ENCODE measurements around the gene NEGR1. TPM values are rescaled to one million over a fixed set of nuclear protein-coding genes. Genes with fewer than 3 reads are reported as not detected.

Gene NEGR1
- total RNA-seq, 1 experiment from 2014 or later, result 4.1 TPM

- CTCF ChIA-PET, result interaction anchor here (1.6 kb wide), 1 partner anchor 242 kb away, joined by 8 read pairs; no protein-coding TSS in a partner anchor
- BruUV-seq (replicated peaks), result no TSS peak
These were observed 843.7 kb downstream of the NEGR1 start for GRCh38 chr1:71438626-71439025.

GRCh38 chr1:71435951-71436350 lies 846.4 kb downstream of the NEGR1 start:
- Mint-ChIP-seq H3K4me1 (ENCODE audit: insufficient read depth, unreplicated experiment) (no peaks in the 10 kb centered on the region), H3K27ac (ENCODE audit: low read depth, unreplicated experiment) (no peak overlapping the region), H3K4me3 (ENCODE audit: unreplicated experiment) (no peak overlapping the region), H3K36me3 (ENCODE audit: insufficient read depth, unreplicated experiment) (no peaks in the 10 kb centered on the region), H3K9me3 (ENCODE audit: unreplicated experiment) (peaks cover 7% of the 10 kb centered on the region), H3K27me3 (ENCODE audit: insufficient read depth, unreplicated experiment) (no peaks in the 10 kb centered on the region)
- no peak for TF ChIP-seq CTCF (IDR thresholded peaks at IDR 0.05; ENCODE audit: unreplicated experiment)
- CTCF ChIA-PET, result interaction anchor here (0.6 kb wide), 1 partner anchor 18 kb away, joined by 4 read pairs; no protein-coding TSS in a partner anchor
- no TSS peak for BruUV-seq (replicated peaks)
- POLR2A ChIA-PET, result no interaction called here
- intact Hi-C loops (cut with micrococcal nuclease), result no loop called here
- no peak for DNase-seq (ENCODE audit: unreplicated experiment)

More at GRCh38 chr1:71438626-71439025, 843.7 kb downstream of the NEGR1 start:
- H3K36me3 Mint-ChIP-seq (ENCODE audit: insufficient read depth, unreplicated experiment), result no peaks in the 10 kb centered on the region
- POLR2A ChIA-PET, result interaction anchor here (0.7 kb wide), 1 partner anchor 100 kb away, joined by 4 read pairs; no protein-coding TSS in a partner anchor
- no peak overlapping the region for H3K4me3 Mint-ChIP-seq (ENCODE audit: unreplicated experiment)
- no peak for TF ChIP-seq CTCF (IDR thresholded peaks at IDR 0.05; ENCODE audit: unreplicated experiment)
- DNase-seq (ENCODE audit: unreplicated experiment), result no peak
- H3K27me3 Mint-ChIP-seq (ENCODE audit: insufficient read depth, unreplicated experiment), result no peaks in the 10 kb centered on the region
- H3K27ac Mint-ChIP-seq (ENCODE audit: low read depth, unreplicated experiment), result no peak overlapping the region
- intact Hi-C loops (cut with micrococcal nuclease), result no loop called here
- no peaks in the 10 kb centered on the region for H3K4me1 Mint-ChIP-seq (ENCODE audit: insufficient read depth, unreplicated experiment)
- peaks cover under 1% of the 10 kb centered on the region for H3K9me3 Mint-ChIP-seq (ENCODE audit: unreplicated experiment)

GRCh38 chr1:71434240-71434639 lies 848.1 kb downstream of the NEGR1 start:
- Mint-ChIP-seq H3K4me1 (ENCODE audit: insufficient read depth, unreplicated experiment) (no peaks in the 10 kb centered on the region), H3K27me3 (ENCODE audit: insufficient read depth, unreplicated experiment) (no peaks in the 10 kb centered on the region), H3K27ac (ENCODE audit: low read depth, unreplicated experiment) (no peak overlapping the region), H3K9me3 (ENCODE audit: unreplicated experiment) (peaks cover 7% of the 10 kb centered on the region), H3K4me3 (ENCODE audit: unreplicated experiment) (no peak overlapping the region), H3K36me3 (ENCODE audit: insufficient read depth, unreplicated experiment) (no peaks in the 10 kb centered on the region)
- TF ChIP-seq CTCF (IDR thresholded peaks at IDR 0.05; ENCODE audit: unreplicated experiment), result no peak
- BruUV-seq (replicated peaks), result no TSS peak
- intact Hi-C loops (cut with micrococcal nuclease), result no loop called here
- CTCF ChIA-PET, result interaction anchor here (1.0 kb wide), 1 partner anchor 237 kb away, joined by 3 read pairs; no protein-coding TSS in a partner anchor
- POLR2A ChIA-PET, result no interaction called here
- no peak for DNase-seq (ENCODE audit: unreplicated experiment)

- ChIA-PET CTCF (no interaction called here), POLR2A (no interaction called here)
- H3K4me3 Mint-ChIP-seq (ENCODE audit: unreplicated experiment), result no peak overlapping the region
- no TSS peak for BruUV-seq (replicated peaks)
- no peaks in the 10 kb centered on the region for H3K36me3 Mint-ChIP-seq (ENCODE audit: insufficient read depth, unreplicated experiment)
- peaks cover under 1% of the 10 kb centered on the region for H3K9me3 Mint-ChIP-seq (ENCODE audit: unreplicated experiment)
- no peaks in the 10 kb centered on the region for H3K4me1 Mint-ChIP-seq (ENCODE audit: insufficient read depth, unreplicated experiment)
- TF ChIP-seq CTCF (IDR thresholded peaks at IDR 0.05; ENCODE audit: unreplicated experiment), result no peak
- no peak overlapping the region for H3K27ac Mint-ChIP-seq (ENCODE audit: low read depth, unreplicated experiment)
- no peaks in the 10 kb centered on the region for H3K27me3 Mint-ChIP-seq (ENCODE audit: insufficient read depth, unreplicated experiment)
- intact Hi-C loops (cut with micrococcal nuclease), result no loop called here
- no peak for DNase-seq (ENCODE audit: unreplicated experiment)
These were observed 854.3 kb downstream of the NEGR1 start for GRCh38 chr1:71428029-71428428.
